Activated naive CD4-positive, alpha-beta T cell treated with anti-CD3 and anti-CD28 coated beads, Interleukin-2, amount 10 ng/mL, durations not matched to agents 5 hours and 36 hours (primary cell): ENCODE data around the gene HSD11B2. TPM values are rescaled to one million over a fixed set of nuclear protein-coding genes. Genes with fewer than 3 reads are reported as not detected.

Experiments used
- total RNA-seq, 2 experiments: library from RNA; stranded (reverse); gene quantifications; one replicate each; pipeline ENCODE4 v1.2.3, GENCODE V29; 2021

Gene HSD11B2
- total RNA-seq = not detected

DNA sequence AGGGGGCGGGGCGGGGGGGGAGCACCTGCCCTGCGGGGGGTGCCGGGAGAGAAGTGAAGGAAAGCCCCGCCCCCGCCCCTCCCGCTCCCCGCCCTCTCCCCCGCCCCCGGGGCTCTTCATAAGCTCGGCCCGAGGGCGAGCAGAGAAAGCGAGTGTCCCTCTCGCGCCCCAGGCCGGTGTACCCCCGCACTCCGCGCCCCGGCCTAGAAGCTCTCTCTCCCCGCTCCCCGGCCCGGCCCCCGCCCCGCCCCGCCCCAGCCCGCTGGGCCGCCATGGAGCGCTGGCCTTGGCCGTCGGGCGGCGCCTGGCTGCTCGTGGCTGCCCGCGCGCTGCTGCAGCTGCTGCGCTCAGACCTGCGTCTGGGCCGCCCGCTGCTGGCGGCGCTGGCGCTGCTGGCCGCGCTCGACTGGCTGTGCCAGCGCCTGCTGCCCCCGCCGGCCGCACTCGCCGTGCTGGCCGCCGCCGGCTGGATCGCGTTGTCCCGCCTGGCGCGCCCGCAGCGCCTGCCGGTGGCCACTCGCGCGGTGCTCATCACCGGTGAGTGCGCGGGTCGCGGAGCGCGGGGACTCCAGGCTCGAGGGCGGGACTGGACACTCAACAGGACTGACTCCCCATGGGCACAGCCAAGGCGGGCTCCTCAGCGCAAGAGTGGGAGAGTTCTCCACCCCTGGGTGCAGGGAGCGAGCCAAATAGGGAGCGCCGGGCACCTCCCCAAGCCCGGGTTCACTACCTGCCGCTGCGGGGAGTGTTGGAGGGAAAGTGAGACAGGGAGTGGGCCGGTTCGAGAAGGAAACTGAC, at the start of gene HSD11B2:
HSD11B2 (plus strand) TSS at position 145 of the 798 bp plus-strand sequence; CDS start at position 273, 128 bp downstream.

DNA sequence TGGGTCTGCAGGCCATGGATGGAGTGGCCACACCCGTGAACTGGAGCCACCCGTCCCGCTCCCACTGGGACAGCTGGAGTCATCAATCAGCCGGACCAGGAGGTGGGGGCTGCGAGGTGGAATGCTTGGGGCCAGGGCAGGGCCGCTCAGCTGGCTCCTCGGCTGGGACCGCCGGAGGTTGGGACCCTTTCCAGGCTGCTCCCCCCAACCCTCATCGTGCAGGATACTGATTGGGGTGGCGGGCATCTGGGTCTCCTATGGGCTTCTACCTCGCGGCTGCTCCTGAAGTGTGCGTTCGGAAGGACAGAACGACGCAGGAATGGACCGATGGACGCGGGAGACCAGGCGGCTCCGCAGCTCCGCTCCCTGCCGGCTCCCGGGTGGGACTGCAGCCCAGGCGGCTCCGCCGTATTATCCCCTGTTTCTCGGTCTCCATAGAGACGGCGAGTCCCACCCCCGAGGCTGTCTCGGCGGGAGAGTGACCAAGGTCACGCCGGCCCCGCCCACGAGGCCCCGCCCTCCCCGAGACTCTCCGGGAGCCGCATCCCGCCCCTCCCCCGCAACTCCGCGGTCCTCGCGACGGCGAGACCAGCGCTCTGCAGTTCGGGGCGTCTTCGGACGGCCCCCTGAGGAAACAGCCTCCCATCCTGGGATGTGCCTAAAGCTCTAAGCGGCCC, 37.7 kb upstream of the HSD11B2 start, which contains the start of gene TPPP3:
TPPP3 (minus strand) TSS at position 388 of the 677 bp plus-strand sequence. CDS start 2,387 bp downstream, outside the sequence.

DNA sequence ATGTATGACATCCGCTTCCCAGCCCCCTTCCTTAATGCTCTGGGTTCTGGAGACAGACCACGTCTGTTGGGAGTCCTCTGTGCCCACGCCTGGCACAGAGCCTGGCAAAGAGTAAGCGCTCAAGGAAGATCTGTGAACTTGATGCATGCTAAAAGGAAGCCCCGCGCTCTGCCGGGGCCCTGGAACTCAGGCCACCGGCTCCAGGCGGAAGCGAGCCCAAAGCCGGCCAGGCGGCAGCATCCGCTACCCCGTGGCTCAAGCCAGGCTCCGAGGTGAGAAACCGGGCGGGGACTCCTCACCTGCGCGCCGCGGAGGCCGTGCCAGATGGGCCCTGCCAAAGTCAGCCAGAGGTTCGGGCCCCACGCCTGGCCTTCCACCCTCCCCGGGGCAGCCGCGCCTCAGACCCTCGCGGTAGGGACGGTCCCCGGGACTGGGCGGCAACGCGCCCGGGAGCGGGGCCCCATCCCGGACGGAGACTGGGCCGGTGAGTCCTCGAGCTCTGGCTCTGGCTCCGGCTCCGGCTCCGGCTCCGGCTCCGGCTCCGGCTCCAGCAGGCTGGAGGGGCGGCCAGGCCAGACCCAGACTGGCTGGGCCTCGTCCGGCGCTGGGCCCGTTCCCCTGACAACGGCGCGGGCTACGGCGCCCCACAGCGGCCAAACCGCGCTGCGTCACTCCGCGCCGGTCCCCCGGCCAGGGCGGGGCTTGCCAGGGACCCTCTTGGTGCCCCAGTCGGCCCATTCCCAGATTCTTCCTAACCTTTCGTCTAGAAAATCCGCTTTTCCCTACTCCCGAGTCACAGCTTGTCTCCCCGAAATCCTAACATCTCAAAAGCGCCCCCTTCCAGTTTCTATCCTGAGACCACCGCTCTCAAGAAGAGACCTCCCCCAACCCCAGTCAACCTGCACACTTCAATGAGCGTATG, 14.8 kb upstream of the HSD11B2 start, which contains the start of gene ZDHHC1:
ZDHHC1 (minus strand) TSS at position 606 of the 922 bp plus-strand sequence. CDS start 8,702 bp downstream, outside the sequence.

DNA sequence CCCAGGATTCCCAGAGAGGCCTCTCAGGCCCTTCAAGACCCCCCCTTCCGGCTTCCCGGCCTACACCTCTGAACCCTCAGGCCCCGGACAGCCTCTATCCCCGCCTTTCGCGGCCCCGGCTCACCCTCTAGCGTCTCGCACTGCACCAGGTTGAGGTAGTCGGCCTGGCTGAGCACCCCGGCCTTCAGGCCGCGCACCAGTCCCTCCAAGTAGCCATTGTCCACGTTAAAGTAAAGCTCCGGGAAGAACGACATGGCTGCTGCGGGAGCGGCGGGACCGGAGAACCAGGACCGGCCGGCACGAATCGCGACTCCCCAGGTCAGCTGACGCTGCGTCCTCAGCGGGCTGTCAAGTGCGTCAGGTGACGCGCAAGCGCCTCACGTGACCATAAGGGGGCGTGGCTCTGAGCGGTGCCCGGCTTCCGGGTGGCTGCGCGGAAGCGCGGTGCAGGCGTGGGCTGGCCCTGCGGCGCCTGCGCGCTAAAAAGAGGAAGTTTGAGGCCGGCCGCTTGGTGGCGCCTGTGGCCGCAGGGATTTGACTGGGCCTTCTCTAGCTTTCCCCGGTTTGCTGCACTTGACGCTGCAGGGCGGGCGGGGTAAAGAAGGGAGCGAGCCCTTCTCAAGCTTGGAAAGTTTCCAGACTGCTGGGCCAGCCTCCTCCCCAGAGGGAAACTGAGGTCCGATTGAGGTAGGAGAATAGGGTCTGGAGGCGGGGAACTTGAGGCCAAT, 50.1 kb downstream of the HSD11B2 start, which contains the start of gene ATP6V0D1:
ATP6V0D1 (minus strand) TSS at position 325 of the 728 bp plus-strand sequence; CDS start at position 254, 71 bp downstream.

DNA sequence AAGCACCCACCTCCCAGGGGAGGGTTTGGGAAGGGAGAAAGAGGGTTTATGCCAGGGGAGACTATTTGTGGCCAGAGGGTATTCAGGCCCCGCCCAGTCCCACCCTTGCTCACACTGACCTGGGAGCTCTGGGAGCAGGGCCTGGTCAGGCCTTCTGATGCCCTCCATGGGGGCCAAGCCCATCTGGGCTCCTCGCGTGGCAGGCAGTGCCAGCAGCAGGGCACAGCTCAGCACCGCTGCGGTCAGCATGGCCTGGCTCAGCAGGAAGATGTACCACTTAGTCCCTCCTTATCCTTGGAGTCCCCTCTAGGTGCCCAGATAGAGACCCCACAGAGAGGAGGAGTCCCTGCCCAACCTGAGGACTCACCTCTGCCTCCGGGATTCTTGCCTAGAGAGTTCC, 52.2 kb downstream of the HSD11B2 start, which contains the start of gene AGRP:
AGRP (minus strand) TSS at position 398 of the 400 bp plus-strand sequence; CDS start at position 249, 149 bp downstream.

Other genes with a start within 250 kb of the HSD11B2 start
- gene MATCAP1, start 247.2 kb upstream of the HSD11B2 start, total RNA-seq = 10 to 100 TPM; 67.6 to 74.4 TPM
- gene EXOC3L1, start 241.0 kb upstream of the HSD11B2 start, total RNA-seq = not detected
- gene E2F4, start 239.0 kb upstream of the HSD11B2 start, total RNA-seq = 10 to 100 TPM; 93.6 to 99.7 TPM
- 1 to 10 TPM; 6.2 to 6.5 TPM for gene ELMO3, start 232.0 kb upstream of the HSD11B2 start, total RNA-seq
- gene TMEM208, start 204.0 kb upstream of the HSD11B2 start, total RNA-seq = 10 to 100 TPM; 32.1 to 33.8 TPM
- gene FHOD1, start 183.6 kb upstream of the HSD11B2 start, total RNA-seq = 10 to 100 TPM; 71.7 to 74.2 TPM
- 1 to 10 TPM; 1.8 to 2.3 TPM for gene SLC9A5, start 182.1 kb upstream of the HSD11B2 start, total RNA-seq
- gene PLEKHG4, start 151.6 kb upstream of the HSD11B2 start, total RNA-seq = 10 to 100 TPM; 20.2 to 20.6 TPM
- gene KCTD19, start 104.4 kb upstream of the HSD11B2 start, total RNA-seq = under 1 TPM in 1 of 2 experiments, not detected in 1; 0.43 TPM
- not detected for gene LRRC36, start 104.3 kb upstream of the HSD11B2 start, total RNA-seq
- gene TPPP3, start 37.6 kb upstream of the HSD11B2 start, total RNA-seq = not detected
- gene ZDHHC1, start 14.6 kb upstream of the HSD11B2 start, total RNA-seq = not detected
- 10 to 100 TPM; 52.9 to 56.5 TPM for gene ATP6V0D1, start 50.0 kb downstream of the HSD11B2 start, total RNA-seq
- gene AGRP, start 52.4 kb downstream of the HSD11B2 start, total RNA-seq = not detected
- 10 to 100 TPM; 21.9 to 30.4 TPM for gene RIPOR1, start 97.7 kb downstream of the HSD11B2 start, total RNA-seq
- 10 to 100 TPM; 73.3 to 74.7 TPM for gene CTCF, start 131.4 kb downstream of the HSD11B2 start, total RNA-seq
- gene CARMIL2, start 214.0 kb downstream of the HSD11B2 start, total RNA-seq = 100 to 1,000 TPM; 179 to 189 TPM
- gene ACD, start 229.1 kb downstream of the HSD11B2 start, total RNA-seq = 10 to 100 TPM; 34.5 TPM
- gene PARD6A, start 229.8 kb downstream of the HSD11B2 start, total RNA-seq = 10 to 100 TPM; 12.0 to 12.8 TPM
- gene ENKD1, start 235.6 kb downstream of the HSD11B2 start, total RNA-seq = 1 to 10 TPM; 6.8 to 8.4 TPM
- 1 to 10 TPM; 4.8 to 6.1 TPM for gene C16orf86, start 235.7 kb downstream of the HSD11B2 start, total RNA-seq